ENCODE results near the gene TMEM138.

GRCh38 chr11:61333550-61334433 is 28.4 kb upstream of the TMEM138 start:
- no peak for TF ChIP-seq CTCF (IDR thresholded peaks at IDR 0.05; ENCODE audit: low read depth, low read length, missing input control)
- TF ChIP-seq, protein P1, sequence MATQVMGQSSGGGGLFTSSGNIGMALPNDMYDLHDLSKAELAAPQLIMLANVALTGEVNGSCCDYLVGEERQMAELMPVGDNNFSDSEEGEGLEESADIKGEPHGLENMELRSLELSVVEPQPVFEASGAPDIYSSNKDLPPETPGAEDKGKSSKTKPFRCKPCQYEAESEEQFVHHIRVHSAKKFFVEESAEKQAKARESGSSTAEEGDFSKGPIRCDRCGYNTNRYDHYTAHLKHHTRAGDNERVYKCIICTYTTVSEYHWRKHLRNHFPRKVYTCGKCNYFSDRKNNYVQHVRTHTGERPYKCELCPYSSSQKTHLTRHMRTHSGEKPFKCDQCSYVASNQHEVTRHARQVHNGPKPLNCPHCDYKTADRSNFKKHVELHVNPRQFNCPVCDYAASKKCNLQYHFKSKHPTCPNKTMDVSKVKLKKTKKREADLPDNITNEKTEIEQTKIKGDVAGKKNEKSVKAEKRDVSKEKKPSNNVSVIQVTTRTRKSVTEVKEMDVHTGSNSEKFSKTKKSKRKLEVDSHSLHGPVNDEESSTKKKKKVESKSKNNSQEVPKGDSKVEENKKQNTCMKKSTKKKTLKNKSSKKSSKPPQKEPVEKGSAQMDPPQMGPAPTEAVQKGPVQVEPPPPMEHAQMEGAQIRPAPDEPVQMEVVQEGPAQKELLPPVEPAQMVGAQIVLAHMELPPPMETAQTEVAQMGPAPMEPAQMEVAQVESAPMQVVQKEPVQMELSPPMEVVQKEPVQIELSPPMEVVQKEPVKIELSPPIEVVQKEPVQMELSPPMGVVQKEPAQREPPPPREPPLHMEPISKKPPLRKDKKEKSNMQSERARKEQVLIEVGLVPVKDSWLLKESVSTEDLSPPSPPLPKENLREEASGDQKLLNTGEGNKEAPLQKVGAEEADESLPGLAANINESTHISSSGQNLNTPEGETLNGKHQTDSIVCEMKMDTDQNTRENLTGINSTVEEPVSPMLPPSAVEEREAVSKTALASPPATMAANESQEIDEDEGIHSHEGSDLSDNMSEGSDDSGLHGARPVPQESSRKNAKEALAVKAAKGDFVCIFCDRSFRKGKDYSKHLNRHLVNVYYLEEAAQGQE (IDR thresholded peaks at IDR 0.05): no peak
- no peak for TF ChIP-seq MAX (IDR thresholded peaks at IDR 0.05)
- no peak for TF ChIP-seq EGR1 (IDR thresholded peaks at IDR 0.05; ENCODE audit: low read depth in 2 of 2)
- TF ChIP-seq HNF4G (IDR thresholded peaks at IDR 0.05): no peak
- TF ChIP-seq JUND (IDR thresholded peaks at IDR 0.05): no peak
